Trophoblast cell (in vitro differentiated cells and primary cell): ENCODE data around the gene ARGFX.

Source experiments
- DNase-seq, 2 donors: peaks; one replicate each; pipeline ENCODE4 v3.0.0-alpha.2; 2016
- H2AFZ ChIP-seq: 2 replicates; pipeline ENCODE4 v1.6.1; 2013; ENCODE audit warnings: low read length, moderate library complexity, mild to moderate bottlenecking; ENCODE audit not compliant: insufficient read depth, poor library complexity
- H2AK5ac ChIP-seq: 2 replicates; pipeline ENCODE4 v1.6.1; 2013; ENCODE audit warnings: mild to moderate bottlenecking, low read length
- H2BK120ac ChIP-seq: 2 replicates; pipeline ENCODE4 v1.6.1; 2013; ENCODE audit warnings: low read length, mild to moderate bottlenecking, moderate library complexity; ENCODE audit not compliant: insufficient read depth, poor library complexity
- H2BK12ac ChIP-seq: 2 replicates; pipeline ENCODE4 v1.6.1; 2013; ENCODE audit warnings: mild to moderate bottlenecking, low read length, moderate library complexity
- H2BK5ac ChIP-seq: 2 replicates; pipeline ENCODE4 v1.6.1; 2013; ENCODE audit warnings: low read length, low read depth, moderate library complexity, mild to moderate bottlenecking; ENCODE audit not compliant: poor library complexity
- H3K14ac ChIP-seq: 2 replicates; pipeline ENCODE4 v1.6.1; 2013; ENCODE audit warnings: mild to moderate bottlenecking, low read length
- H3K18ac ChIP-seq: 2 replicates; pipeline ENCODE4 v1.6.1; 2013; ENCODE audit warnings: mild to moderate bottlenecking, low read length
- H3K23ac ChIP-seq: 2 replicates; pipeline ENCODE4 v1.6.1; 2013; ENCODE audit warnings: low read length
- H3K27ac ChIP-seq: 2 replicates; pipeline ENCODE4 v1.5.1; 2013; ENCODE audit warnings: low read depth, mild to moderate bottlenecking, inconsistent platforms, low read length, moderate library complexity
- H3K27me3 ChIP-seq: 2 replicates; pipeline ENCODE4 v1.6.1; 2013; ENCODE audit warnings: inconsistent platforms, mild to moderate bottlenecking, low read length, moderate library complexity; ENCODE audit not compliant: insufficient read depth
- H3K36me3 ChIP-seq, 2 experiments: 1 replicate in 1 of 2; 2 replicates in 1 of 2; pipeline ENCODE4 v1.6.1; 2013; ENCODE audit warnings: low read length in 2 of 2, mild to moderate bottlenecking in 2 of 2, moderate library complexity in 1 of 2; ENCODE audit not compliant: insufficient read depth in 2 of 2, control insufficient read depth in 1 of 2
- H3K4ac ChIP-seq: 2 replicates; pipeline ENCODE4 v1.6.1; 2013; ENCODE audit warnings: low read depth, mild to moderate bottlenecking, low read length, moderate library complexity
- H3K4me1 ChIP-seq, 2 experiments: 1 replicate in 1 of 2; 2 replicates in 1 of 2; pipeline ENCODE4 v1.6.1; 2013; ENCODE audit warnings: low read length in 2 of 2, mild to moderate bottlenecking in 2 of 2, moderate library complexity in 1 of 2; ENCODE audit not compliant: insufficient read depth in 2 of 2, control insufficient read depth in 1 of 2
- H3K4me2 ChIP-seq: 2 replicates; pipeline ENCODE4 v1.6.1; 2013; ENCODE audit warnings: inconsistent platforms, mild to moderate bottlenecking, low read length, moderate library complexity
- H3K4me3 ChIP-seq: 2 replicates; pipeline ENCODE4 v1.5.1; 2013; ENCODE audit warnings: mild to moderate bottlenecking, low read depth, low read length, inconsistent platforms
- H3K79me1 ChIP-seq: one replicate; pipeline ENCODE4 v1.6.1; 2013; ENCODE audit warnings: low read length
- H3K79me2 ChIP-seq: 2 replicates; pipeline ENCODE4 v1.6.1; 2013; ENCODE audit warnings: low read length, mild to moderate bottlenecking; ENCODE audit not compliant: control insufficient read depth, insufficient read depth, poor library complexity
- H3K9ac ChIP-seq: 2 replicates; pipeline ENCODE4 v1.6.1; 2013; ENCODE audit warnings: mild to moderate bottlenecking, low read length
- H3K9me3 ChIP-seq: 2 replicates; pipeline ENCODE4 v1.6.1; 2013; ENCODE audit warnings: low read depth, mild to moderate bottlenecking, control low read depth, inconsistent platforms, low read length; ENCODE audit not compliant: insufficient read depth
- H4K12ac ChIP-seq: 2 replicates; pipeline ENCODE4 v1.6.1; 2013; ENCODE audit warnings: low read depth, mild to moderate bottlenecking, low read length, moderate library complexity
- H4K8ac ChIP-seq: 2 replicates; pipeline ENCODE4 v1.6.1; 2013; ENCODE audit warnings: low read depth, mild to moderate bottlenecking, low read length, moderate library complexity
- H4K91ac ChIP-seq: one replicate; pipeline ENCODE4 v1.6.1; 2013; ENCODE audit warnings: low read depth, mild to moderate bottlenecking, low read length, moderate library complexity
- WGBS: extraction: QIAGEN DNeasy Blood & Tissue Kit; methylation state at CpG from one replicate; pipeline ENCODE4 v1.1.7; 2013; ENCODE audit warnings: missing lambda C conversion rate; ENCODE audit not compliant: insufficient read length, insufficient coverage; ENCODE audit errors: extremely low coverage; 5-methylcytosine and 5-hydroxymethylcytosine counted together

ARGFX gene

GRCh38 chr3:121606106-121606505 lies 38.4 kb downstream of the ARGFX start:
- H3K14ac ChIP-seq: no peak overlapping the region
- no peak overlapping the region for H4K8ac ChIP-seq
- no peaks in the 10 kb centered on the region for H3K79me1 ChIP-seq
- no peak overlapping the region for H2BK12ac ChIP-seq
- H3K9ac ChIP-seq: no peak overlapping the region
- no peak overlapping the region for H4K91ac ChIP-seq
- no peak overlapping the region for H2BK120ac ChIP-seq
- WGBS: no CpG with 5 or more reads among the region's 4 CpGs
- no peaks in the 10 kb centered on the region for H3K79me2 ChIP-seq
- H2BK5ac ChIP-seq: no peak overlapping the region
- no peak overlapping the region for H3K4me2 ChIP-seq
- no peak overlapping the region for H3K4me3 ChIP-seq
- no peak overlapping the region for H2AK5ac ChIP-seq
- no peak overlapping the region for H3K23ac ChIP-seq
- no peak overlapping the region for H3K4ac ChIP-seq
- no peak overlapping the region for H3K27ac ChIP-seq
- H3K18ac ChIP-seq: no peak overlapping the region
- DNase-seq: no peak
- H4K12ac ChIP-seq: no peak overlapping the region
- H3K4me1 ChIP-seq: no peaks in the 10 kb centered on the region
- no peaks in the 10 kb centered on the region for H3K27me3 ChIP-seq
- no peaks in the 10 kb centered on the region for H3K9me3 ChIP-seq
- H3K36me3 ChIP-seq: no peaks in the 10 kb centered on the region
- H2AFZ ChIP-seq: no peak overlapping the region
